ENCODE results near the gene EPHX1.

DNA sequence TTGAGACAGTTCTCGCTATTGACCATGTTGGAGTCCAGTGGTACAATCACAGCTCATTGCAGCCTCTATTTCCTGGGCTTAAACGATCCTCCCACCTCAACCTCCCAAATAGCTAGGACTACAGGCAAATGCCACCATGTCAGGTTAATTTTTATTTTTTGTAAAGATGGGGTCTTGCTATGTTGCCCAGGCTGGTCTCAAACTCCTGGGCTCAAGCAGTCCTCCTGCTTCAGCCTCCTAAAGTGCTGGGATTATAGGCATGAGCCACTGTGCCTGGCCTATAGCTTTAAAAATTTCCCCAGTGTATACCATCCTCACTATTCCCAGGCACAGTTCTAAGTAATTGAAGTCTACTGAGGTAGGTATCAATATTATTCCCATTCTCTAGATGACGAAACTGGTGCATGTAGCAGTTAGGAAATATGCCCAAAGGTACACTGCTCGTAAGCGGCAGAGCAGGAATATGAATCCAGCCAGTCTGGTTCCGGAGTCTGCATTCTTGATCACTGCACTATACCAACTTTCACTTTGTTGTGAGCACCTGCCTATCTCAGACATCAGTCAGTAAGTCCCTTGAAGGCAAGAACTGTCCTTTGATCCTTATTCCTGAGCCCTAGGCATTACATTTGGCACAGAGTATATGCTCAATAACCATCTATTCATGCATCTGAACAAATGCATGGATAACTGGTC, 43.8 kb upstream of the EPHX1 start:
- TF ChIP-seq CTCF (IDR thresholded peaks at IDR 0.05) (no peak), POLR2AphosphoS5 (IDR thresholded peaks at IDR 0.05) (peak; percentile 57), POLR2A (IDR thresholded peaks at IDR 0.05) (no peak)
